GM23338 (cell line): Measurements from ENCODE around the gene GUCY2F. TPM values are rescaled to one million over a fixed set of nuclear protein-coding genes. Genes with fewer than 3 reads are reported as not detected.

Experiments used
- EZH2phosphoT487 ChIP-seq: fragments of 200-600 bp; sonication (generic); IDR thresholded peaks from one replicate; pipeline ENCODE4 v1.8.1; 2018; ENCODE audit warnings: antibody characterized with exemption; ENCODE audit not compliant: unreplicated experiment
- POLR2AphosphoS5 ChIP-seq: IDR thresholded peaks from 2 replicates; pipeline ENCODE4 v1.6.1; 2016; ENCODE audit warnings: antibody characterized with exemption, low read depth
- STAT1 ChIP-seq: IDR thresholded peaks from one replicate; pipeline ENCODE4 v1.6.1; 2016; ENCODE audit warnings: antibody characterized with exemption; ENCODE audit not compliant: unreplicated experiment
- polyA plus RNA-seq: library from polyadenylated mRNA; unstranded; fragments of >200 nt; fragmentation: Nextera tagmentation; extraction: Ambion mirVana; gene quantifications from 2 replicates; pipeline ENCODE4 v1.2.1, GENCODE V29; 2016
- total RNA-seq: library from RNA; depleted of rRNA; stranded (reverse); fragments of >200 nt; shearing (Covaris generic); gene quantifications from 2 replicates; pipeline ENCODE4 v1.2.3, GENCODE V29; 2014
- TF ChIP-seq, protein P1 (sequence below): IDR thresholded peaks from one replicate; pipeline ENCODE4 v1.6.1; 2018; ENCODE audit warnings: antibody characterized with exemption; ENCODE audit not compliant: unreplicated experiment
- TF ChIP-seq, protein P2 (sequence below): fragments of 250-450 bp; sonication (Bioruptor Pico); IDR thresholded peaks from 2 replicates; pipeline ENCODE4 v1.5.0; 2020; ENCODE audit warnings: mild to moderate bottlenecking, moderate library complexity
- TF ChIP-seq, protein P3 (sequence below), 2 experiments: fragments of 200-600 bp in 1 of 2; sonication (generic) in 1 of 2; conservative IDR thresholded peaks; 2 replicates each; pipeline versions ENCODE4 v1.5.1 to v1.6.1; 2016 to 2017; ENCODE audit warnings: antibody characterized with exemption in 2 of 2, low read depth in 2 of 2, mild to moderate bottlenecking in 2 of 2, moderate library complexity in 1 of 2

GUCY2F gene
- total and polyA plus RNA-seq, 2 experiments from 2014 or later: 0.06 to 0.10 TPM

DNA sequence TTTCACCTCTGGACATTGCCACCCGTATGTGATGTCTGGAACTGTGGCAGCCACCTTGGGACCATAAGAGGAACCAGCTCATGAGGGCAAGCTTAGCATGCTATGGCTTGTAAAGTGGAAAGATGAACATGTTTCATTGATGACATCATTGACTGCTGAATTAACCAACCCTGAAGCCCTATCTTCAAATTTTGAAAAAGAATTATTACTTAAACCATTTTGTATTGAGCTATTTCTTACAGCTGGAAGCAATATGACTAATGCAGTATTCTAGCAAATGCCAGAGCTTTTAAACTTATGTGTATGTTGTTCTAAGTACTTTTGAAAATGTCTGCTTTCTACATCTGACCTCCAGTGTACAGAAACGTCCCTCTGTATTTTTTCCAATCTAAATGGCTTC lies 18.1 kb downstream of the GUCY2F start (continued):
- TF ChIP-seq, protein P1, sequence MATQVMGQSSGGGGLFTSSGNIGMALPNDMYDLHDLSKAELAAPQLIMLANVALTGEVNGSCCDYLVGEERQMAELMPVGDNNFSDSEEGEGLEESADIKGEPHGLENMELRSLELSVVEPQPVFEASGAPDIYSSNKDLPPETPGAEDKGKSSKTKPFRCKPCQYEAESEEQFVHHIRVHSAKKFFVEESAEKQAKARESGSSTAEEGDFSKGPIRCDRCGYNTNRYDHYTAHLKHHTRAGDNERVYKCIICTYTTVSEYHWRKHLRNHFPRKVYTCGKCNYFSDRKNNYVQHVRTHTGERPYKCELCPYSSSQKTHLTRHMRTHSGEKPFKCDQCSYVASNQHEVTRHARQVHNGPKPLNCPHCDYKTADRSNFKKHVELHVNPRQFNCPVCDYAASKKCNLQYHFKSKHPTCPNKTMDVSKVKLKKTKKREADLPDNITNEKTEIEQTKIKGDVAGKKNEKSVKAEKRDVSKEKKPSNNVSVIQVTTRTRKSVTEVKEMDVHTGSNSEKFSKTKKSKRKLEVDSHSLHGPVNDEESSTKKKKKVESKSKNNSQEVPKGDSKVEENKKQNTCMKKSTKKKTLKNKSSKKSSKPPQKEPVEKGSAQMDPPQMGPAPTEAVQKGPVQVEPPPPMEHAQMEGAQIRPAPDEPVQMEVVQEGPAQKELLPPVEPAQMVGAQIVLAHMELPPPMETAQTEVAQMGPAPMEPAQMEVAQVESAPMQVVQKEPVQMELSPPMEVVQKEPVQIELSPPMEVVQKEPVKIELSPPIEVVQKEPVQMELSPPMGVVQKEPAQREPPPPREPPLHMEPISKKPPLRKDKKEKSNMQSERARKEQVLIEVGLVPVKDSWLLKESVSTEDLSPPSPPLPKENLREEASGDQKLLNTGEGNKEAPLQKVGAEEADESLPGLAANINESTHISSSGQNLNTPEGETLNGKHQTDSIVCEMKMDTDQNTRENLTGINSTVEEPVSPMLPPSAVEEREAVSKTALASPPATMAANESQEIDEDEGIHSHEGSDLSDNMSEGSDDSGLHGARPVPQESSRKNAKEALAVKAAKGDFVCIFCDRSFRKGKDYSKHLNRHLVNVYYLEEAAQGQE: no peak
- no peak for TF ChIP-seq POLR2AphosphoS5
- TF ChIP-seq, protein P2, sequence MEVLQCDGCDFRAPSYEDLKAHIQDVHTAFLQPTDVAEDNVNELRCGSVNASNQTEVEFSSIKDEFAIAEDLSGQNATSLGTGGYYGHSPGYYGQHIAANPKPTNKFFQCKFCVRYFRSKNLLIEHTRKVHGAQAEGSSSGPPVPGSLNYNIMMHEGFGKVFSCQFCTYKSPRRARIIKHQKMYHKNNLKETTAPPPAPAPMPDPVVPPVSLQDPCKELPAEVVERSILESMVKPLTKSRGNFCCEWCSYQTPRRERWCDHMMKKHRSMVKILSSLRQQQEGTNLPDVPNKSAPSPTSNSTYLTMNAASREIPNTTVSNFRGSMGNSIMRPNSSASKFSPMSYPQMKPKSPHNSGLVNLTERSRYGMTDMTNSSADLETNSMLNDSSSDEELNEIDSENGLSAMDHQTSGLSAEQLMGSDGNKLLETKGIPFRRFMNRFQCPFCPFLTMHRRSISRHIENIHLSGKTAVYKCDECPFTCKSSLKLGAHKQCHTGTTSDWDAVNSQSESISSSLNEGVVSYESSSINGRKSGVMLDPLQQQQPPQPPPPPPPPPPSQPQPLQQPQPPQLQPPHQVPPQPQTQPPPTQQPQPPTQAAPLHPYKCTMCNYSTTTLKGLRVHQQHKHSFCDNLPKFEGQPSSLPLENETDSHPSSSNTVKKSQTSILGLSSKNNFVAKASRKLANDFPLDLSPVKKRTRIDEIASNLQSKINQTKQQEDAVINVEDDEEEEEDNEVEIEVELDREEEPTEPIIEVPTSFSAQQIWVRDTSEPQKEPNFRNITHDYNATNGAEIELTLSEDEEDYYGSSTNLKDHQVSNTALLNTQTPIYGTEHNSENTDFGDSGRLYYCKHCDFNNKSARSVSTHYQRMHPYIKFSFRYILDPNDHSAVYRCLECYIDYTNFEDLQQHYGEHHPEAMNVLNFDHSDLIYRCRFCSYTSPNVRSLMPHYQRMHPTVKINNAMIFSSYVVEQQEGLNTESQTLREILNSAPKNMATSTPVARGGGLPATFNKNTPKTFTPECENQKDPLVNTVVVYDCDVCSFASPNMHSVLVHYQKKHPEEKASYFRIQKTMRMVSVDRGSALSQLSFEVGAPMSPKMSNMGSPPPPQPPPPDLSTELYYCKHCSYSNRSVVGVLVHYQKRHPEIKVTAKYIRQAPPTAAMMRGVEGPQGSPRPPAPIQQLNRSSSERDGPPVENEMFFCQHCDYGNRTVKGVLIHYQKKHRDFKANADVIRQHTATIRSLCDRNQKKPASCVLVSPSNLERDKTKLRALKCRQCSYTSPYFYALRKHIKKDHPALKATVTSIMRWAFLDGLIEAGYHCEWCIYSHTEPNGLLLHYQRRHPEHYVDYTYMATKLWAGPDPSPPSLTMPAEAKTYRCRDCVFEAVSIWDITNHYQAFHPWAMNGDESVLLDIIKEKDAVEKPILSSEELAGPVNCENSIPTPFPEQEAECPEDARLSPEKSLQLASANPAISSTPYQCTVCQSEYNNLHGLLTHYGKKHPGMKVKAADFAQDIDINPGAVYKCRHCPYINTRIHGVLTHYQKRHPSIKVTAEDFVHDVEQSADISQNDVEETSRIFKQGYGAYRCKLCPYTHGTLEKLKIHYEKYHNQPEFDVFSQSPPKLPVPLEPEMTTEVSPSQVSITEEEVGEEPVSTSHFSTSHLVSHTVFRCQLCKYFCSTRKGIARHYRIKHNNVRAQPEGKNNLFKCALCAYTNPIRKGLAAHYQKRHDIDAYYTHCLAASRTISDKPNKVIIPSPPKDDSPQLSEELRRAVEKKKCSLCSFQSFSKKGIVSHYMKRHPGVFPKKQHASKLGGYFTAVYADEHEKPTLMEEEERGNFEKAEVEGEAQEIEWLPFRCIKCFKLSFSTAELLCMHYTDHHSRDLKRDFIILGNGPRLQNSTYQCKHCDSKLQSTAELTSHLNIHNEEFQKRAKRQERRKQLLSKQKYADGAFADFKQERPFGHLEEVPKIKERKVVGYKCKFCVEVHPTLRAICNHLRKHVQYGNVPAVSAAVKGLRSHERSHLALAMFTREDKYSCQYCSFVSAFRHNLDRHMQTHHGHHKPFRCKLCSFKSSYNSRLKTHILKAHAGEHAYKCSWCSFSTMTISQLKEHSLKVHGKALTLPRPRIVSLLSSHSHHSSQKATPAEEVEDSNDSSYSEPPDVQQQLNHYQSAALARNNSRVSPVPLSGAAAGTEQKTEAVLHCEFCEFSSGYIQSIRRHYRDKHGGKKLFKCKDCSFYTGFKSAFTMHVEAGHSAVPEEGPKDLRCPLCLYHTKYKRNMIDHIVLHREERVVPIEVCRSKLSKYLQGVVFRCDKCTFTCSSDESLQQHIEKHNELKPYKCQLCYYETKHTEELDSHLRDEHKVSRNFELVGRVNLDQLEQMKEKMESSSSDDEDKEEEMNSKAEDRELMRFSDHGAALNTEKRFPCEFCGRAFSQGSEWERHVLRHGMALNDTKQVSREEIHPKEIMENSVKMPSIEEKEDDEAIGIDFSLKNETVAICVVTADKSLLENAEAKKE (CRISPR knock-in tag): no peak
- TF ChIP-seq, protein P3, sequence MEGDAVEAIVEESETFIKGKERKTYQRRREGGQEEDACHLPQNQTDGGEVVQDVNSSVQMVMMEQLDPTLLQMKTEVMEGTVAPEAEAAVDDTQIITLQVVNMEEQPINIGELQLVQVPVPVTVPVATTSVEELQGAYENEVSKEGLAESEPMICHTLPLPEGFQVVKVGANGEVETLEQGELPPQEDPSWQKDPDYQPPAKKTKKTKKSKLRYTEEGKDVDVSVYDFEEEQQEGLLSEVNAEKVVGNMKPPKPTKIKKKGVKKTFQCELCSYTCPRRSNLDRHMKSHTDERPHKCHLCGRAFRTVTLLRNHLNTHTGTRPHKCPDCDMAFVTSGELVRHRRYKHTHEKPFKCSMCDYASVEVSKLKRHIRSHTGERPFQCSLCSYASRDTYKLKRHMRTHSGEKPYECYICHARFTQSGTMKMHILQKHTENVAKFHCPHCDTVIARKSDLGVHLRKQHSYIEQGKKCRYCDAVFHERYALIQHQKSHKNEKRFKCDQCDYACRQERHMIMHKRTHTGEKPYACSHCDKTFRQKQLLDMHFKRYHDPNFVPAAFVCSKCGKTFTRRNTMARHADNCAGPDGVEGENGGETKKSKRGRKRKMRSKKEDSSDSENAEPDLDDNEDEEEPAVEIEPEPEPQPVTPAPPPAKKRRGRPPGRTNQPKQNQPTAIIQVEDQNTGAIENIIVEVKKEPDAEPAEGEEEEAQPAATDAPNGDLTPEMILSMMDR (conservative IDR thresholded peaks at IDR 0.05; ENCODE audit: low read depth in 2 of 2): no peak
- no peak for TF ChIP-seq STAT1
- TF ChIP-seq EZH2phosphoT487: no peak
